OCI-M2 (cell line): ENCODE measurements around the gene KIRREL3.

ENCODE experiments used
- DNase-seq: peaks from one replicate; lab custom pipeline; 2025; ENCODE audit not compliant: unreplicated experiment; lab: John Stamatoyannopoulos, UW

The KIRREL3 gene

GRCh38 chr11:126797457-126798169, 203.0 kb downstream of the KIRREL3 start:
- no peak for DNase-seq

GRCh38 chr11:126793596-126793995, 207.0 kb downstream of the KIRREL3 start:
- no peak for DNase-seq

- no peak for DNase-seq
Measured at GRCh38 chr11:126791991-126792390, 208.6 kb downstream of the KIRREL3 start.

GRCh38 chr11:126791446-126791845, 209.1 kb downstream of the KIRREL3 start:
- DNase-seq: no peak

GRCh38 chr11:126790550-126791081, 210.0 kb downstream of the KIRREL3 start:
- no peak for DNase-seq

GRCh38 chr11:126782810-126783209, 217.8 kb downstream of the KIRREL3 start:
- DNase-seq: no peak

- no peak for DNase-seq
Measured at GRCh38 chr11:126781942-126782341, 218.6 kb downstream of the KIRREL3 start.

- DNase-seq: no peak
Measured at GRCh38 chr11:126776119-126776518, 224.5 kb downstream of the KIRREL3 start.

GRCh38 chr11:126772267-126772666, 228.3 kb downstream of the KIRREL3 start:
- no peak for DNase-seq

GRCh38 chr11:126768702-126769101, 231.9 kb downstream of the KIRREL3 start:
- DNase-seq: no peak

GRCh38 chr11:126766440-126766839, 234.1 kb downstream of the KIRREL3 start:
- DNase-seq: no peak

- no peak for DNase-seq
Measured at GRCh38 chr11:126765196-126765595, 235.4 kb downstream of the KIRREL3 start.

GRCh38 chr11:126764231-126764630, 236.3 kb downstream of the KIRREL3 start:
- no peak for DNase-seq

GRCh38 chr11:126756855-126757254, 243.7 kb downstream of the KIRREL3 start:
- DNase-seq: no peak

- no peak for DNase-seq
Measured at GRCh38 chr11:126756421-126756820, 244.1 kb downstream of the KIRREL3 start.

- DNase-seq: no peak
Measured at GRCh38 chr11:126755526-126755925, 245.0 kb downstream of the KIRREL3 start.

GRCh38 chr11:126754591-126755426, 245.8 kb downstream of the KIRREL3 start:
- DNase-seq: no peak

GRCh38 chr11:126753990-126754389, 246.6 kb downstream of the KIRREL3 start:
- DNase-seq: no peak

- no peak for DNase-seq
Measured at GRCh38 chr11:126751242-126751641, 249.3 kb downstream of the KIRREL3 start.

GRCh38 chr11:126748793-126749192, 251.8 kb downstream of the KIRREL3 start:
- no peak for DNase-seq

- no peak for DNase-seq
Measured at GRCh38 chr11:126748100-126748791, 252.3 kb downstream of the KIRREL3 start.
